A673 (cell line): Measurements from ENCODE around the gene MUC20. TPM values are rescaled to one million over a fixed set of nuclear protein-coding genes. Genes with fewer than 3 reads are reported as not detected.
"Not testable (repeated sequence)": the region's sequence is repeated elsewhere in the genome, so short reads cannot be mapped to it uniquely, and the experiment has no call there.

Source experiments
- BruUV-seq: library from RNA; stranded (reverse); fragments of 400-500 nt; replicated peaks from 2 replicates; lab custom pipeline; 2021; lab: Mats Ljungman, UMichigan
- CTCF ChIA-PET: fragments of 300-600 bp; sonication (Branson Sonifier 250); formaldehyde crosslinking; loops from one replicate; lab custom pipeline; 2022; ENCODE audit warnings: antibody characterized with exemption; lab: Charles Lee
- POLR2A ChIA-PET: fragments of 300-600 bp; sonication (Branson Sonifier 250); formaldehyde crosslinking; loops from one replicate; lab custom pipeline; 2022; ENCODE audit warnings: antibody characterized with exemption; ENCODE audit not compliant: low non-redundant PET; lab: Charles Lee
- DNase-seq: peaks from one replicate; pipeline ENCODE4 v3.0.0-alpha.2; 2015; ENCODE audit warnings: low spot score
- H3K27ac ChIP-seq: fragments of 200-600 bp; sonication (generic); 2 replicates; pipeline ENCODE4 v1.5.1; 2016; ENCODE audit warnings: mixed run types, low read depth, mild to moderate bottlenecking, mixed read lengths, antibody characterized with exemption, low read length; ENCODE audit not compliant: poor library complexity, severe bottlenecking
- H3K27me3 ChIP-seq: fragments of 200-600 bp; sonication (generic); replicated peaks from 2 replicates; pipeline ENCODE4 v1.6.1; 2017; ENCODE audit warnings: mixed run types, low read depth, mild to moderate bottlenecking, mixed read lengths, antibody characterized with exemption, low read length; ENCODE audit not compliant: insufficient read depth, poor library complexity
- H3K36me3 ChIP-seq: fragments of 200-600 bp; sonication (generic); 2 replicates; pipeline ENCODE4 v1.6.1; 2016; ENCODE audit warnings: mixed run types, mild to moderate bottlenecking, mixed read lengths, antibody characterized with exemption, low read length; ENCODE audit not compliant: insufficient read depth, poor library complexity, severe bottlenecking
- H3K4me1 ChIP-seq: fragments of 200-600 bp; sonication (generic); 2 replicates; pipeline ENCODE4 v1.6.1; 2017; ENCODE audit warnings: mixed run types, mild to moderate bottlenecking, mixed read lengths, antibody characterized with exemption, low read length; ENCODE audit not compliant: insufficient read depth, poor library complexity, severe bottlenecking
- H3K4me3 ChIP-seq: fragments of 200-600 bp; sonication (generic); 2 replicates; pipeline ENCODE4 v1.5.1; 2016; ENCODE audit warnings: low read depth, mixed run types, mild to moderate bottlenecking, mixed read lengths, low read length; ENCODE audit not compliant: poor library complexity, severe bottlenecking
- H3K9me3 ChIP-seq: fragments of 200-600 bp; sonication (generic); 2 replicates; pipeline ENCODE4 v1.6.1; 2016; ENCODE audit warnings: mixed run types, low read depth, mild to moderate bottlenecking, mixed read lengths, antibody characterized with exemption, low read length; ENCODE audit not compliant: poor library complexity, severe bottlenecking
- CTCF ChIP-seq: fragments of 300-800, 200-600 bp; sonication (generic); conservative IDR thresholded peaks from 2 replicates; pipeline ENCODE4 v1.5.1; 2017; ENCODE audit warnings: low read depth, mild to moderate bottlenecking, antibody characterized with exemption, low read length, moderate library complexity, mixed read lengths
- EZH2 ChIP-seq: fragments of 200-600 bp; sonication (generic); IDR thresholded peaks from 2 replicates; pipeline ENCODE4 v1.6.1; 2017; ENCODE audit warnings: borderline replicate concordance, low read depth, mild to moderate bottlenecking, mixed read lengths, antibody characterized with exemption, low read length; ENCODE audit not compliant: poor library complexity, severe bottlenecking
- intact Hi-C: fragments of 100-400 bp; cut with micrococcal nuclease; formaldehyde crosslinking; loops from one replicate; pipeline ENCODE4 v1.10.0; 2022; ENCODE audit not compliant: unreplicated experiment
- total RNA-seq: library from RNA; stranded (reverse); gene quantifications from 2 replicates; pipeline ENCODE4 v1.2.3, GENCODE V29; 2021

The MUC20 gene
- total RNA-seq, 1 experiment from 2014 or later, result 1.1 TPM

GRCh38 chr3:195689184-195690070 lies 31.4 kb upstream of the MUC20 start:
- H3K4me1 ChIP-seq, H3K27me3 ChIP-seq, intact Hi-C loops, H3K36me3 ChIP-seq, CTCF ChIA-PET, H3K4me3 ChIP-seq, POLR2A ChIA-PET, DNase-seq, H3K27ac ChIP-seq, BruUV-seq, H3K9me3 ChIP-seq: not testable (repeated sequence)

- ChIA-PET POLR2A (no interaction called here), CTCF (no interaction called here)
- H3K27me3 ChIP-seq, result no peaks in the 10 kb centered on the region
- H3K4me3 ChIP-seq, result no peak overlapping the region
- H3K27ac ChIP-seq, result no peak overlapping the region
- H3K4me1 ChIP-seq, result no peaks in the 10 kb centered on the region
- peaks cover 4% of the 10 kb centered on the region for H3K36me3 ChIP-seq
- no TSS peak for BruUV-seq
- TF ChIP-seq CTCF, result no peak
- TF ChIP-seq EZH2, result no peak
- H3K9me3 ChIP-seq, result no peaks in the 10 kb centered on the region
- DNase-seq, result no peak
- intact Hi-C loops, result no loop called here
Observed at GRCh38 chr3:195690951-195691350, 29.8 kb upstream of the MUC20 start.

- H3K36me3 ChIP-seq, DNase-seq, H3K27me3 ChIP-seq, H3K9me3 ChIP-seq, H3K27ac ChIP-seq, H3K4me3 ChIP-seq, BruUV-seq, POLR2A ChIA-PET, H3K4me1 ChIP-seq, CTCF ChIA-PET, intact Hi-C loops: not testable (repeated sequence)
Observed at GRCh38 chr3:195691596-195692353, 29.0 kb upstream of the MUC20 start.

GRCh38 chr3:195692354-195692685 lies 28.5 kb upstream of the MUC20 start:
- intact Hi-C loops, result no loop called here
- TSS peak; percentile 7 for BruUV-seq

More at GRCh38 chr3:195692354-195692685, 28.5 kb upstream of the MUC20 start:
- no peak for TF ChIP-seq CTCF
- no peak for TF ChIP-seq EZH2
- ChIA-PET CTCF (no interaction called here), POLR2A (no interaction called here)
- Histone ChIP-seq H3K4me3 (no peak overlapping the region), H3K27me3 (no peaks in the 10 kb centered on the region), H3K9me3 (no peaks in the 10 kb centered on the region), H3K4me1 (no peaks in the 10 kb centered on the region), H3K27ac (no peak overlapping the region), H3K36me3 (peaks cover 4% of the 10 kb centered on the region)
- no peak for DNase-seq
